Measurements from ENCODE around the gene OCIAD1.
"Not testable (repeated sequence)": the region's sequence is repeated elsewhere in the genome, so short reads cannot be mapped to it uniquely, and the experiment has no call there.

The OCIAD1 gene

DNA sequence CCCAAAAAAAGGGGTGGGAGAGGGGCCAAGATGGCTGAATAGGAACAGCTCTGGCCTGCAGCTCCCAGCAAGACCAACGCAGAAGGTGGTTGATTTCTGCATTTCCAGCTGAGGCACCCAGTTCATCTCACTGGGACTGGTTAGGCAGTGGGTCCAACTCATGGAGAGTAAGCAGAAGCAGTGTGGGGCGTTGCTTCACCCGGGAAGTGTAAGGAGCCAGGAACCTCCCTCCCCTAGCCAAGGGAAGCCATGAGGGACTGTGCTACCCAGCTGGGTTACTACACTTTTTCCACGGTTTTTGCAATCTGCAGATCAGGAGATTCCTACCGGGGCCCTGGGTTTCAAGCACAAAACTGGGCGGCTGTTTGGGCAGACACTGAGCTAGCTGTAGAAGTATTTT lies 13.9 kb upstream of the OCIAD1 start:
- DNase-seq (ENCODE audit: low read depth): no peak

GRCh38 chr4:48821431-48821830 lies 9.5 kb upstream of the OCIAD1 start:
- not testable (repeated sequence) for DNase-seq (ENCODE audit: low read depth)

DNA sequence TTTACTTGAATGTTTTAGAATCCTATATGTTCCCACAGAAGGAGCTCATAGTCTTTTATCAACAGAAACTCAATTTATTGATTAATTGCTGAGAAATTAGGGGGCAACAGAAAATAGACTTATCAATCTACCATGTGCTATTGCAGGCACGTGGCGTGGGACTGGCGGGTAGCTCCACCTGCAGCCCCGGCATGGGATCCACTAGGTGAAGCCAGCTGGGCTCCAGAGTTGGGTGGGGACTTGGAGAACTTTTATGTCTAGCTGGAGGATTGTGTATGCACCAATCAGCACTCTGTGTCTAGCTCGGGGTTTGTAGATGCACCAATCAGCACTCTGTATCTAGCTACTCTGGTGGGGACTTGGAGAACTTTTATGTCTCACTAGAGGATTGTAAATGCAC lies 3.3 kb upstream of the OCIAD1 start:
- no peak for DNase-seq (ENCODE audit: low read depth)

DNA sequence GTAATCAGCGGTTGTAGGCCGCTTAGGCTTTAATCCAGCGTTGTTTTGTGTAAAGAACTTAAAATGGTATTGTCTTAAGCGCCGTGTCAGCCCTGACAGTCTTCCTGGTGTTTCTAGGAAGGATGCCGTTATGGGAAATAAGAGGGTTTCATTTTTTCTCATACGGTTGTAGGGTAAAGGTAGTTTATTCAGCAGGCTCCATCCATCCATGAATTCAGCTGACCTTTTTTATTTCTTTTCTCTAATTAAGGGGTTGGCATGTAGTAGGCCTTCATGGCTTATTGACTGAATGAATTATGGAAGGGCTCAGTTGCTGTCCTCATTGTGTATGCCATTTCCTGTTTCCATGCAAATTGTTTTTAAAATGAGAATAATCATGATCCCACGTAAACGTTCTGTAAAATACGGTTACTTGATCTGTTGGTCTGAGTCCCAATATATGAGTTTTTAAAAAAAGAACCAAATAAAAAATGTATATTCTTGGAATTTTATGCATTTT lies 693 bp downstream of the OCIAD1 start:
- peak; percentile 6 for DNase-seq (ENCODE audit: low read depth)

GRCh38 chr4:48832571-48832970 lies 1.7 kb downstream of the OCIAD1 start:
- DNase-seq (ENCODE audit: low read depth): no peak

GRCh38 chr4:48836658-48837057 lies 5.8 kb downstream of the OCIAD1 start:
- DNase-seq (ENCODE audit: low read depth): no peak

GRCh38 chr4:48841045-48841827 lies 10.3 kb downstream of the OCIAD1 start:
- no peak for DNase-seq (ENCODE audit: low read depth)

- no peak for DNase-seq (ENCODE audit: low read depth)
Measured at GRCh38 chr4:48844843-48845242, 14.0 kb downstream of the OCIAD1 start.

DNA sequence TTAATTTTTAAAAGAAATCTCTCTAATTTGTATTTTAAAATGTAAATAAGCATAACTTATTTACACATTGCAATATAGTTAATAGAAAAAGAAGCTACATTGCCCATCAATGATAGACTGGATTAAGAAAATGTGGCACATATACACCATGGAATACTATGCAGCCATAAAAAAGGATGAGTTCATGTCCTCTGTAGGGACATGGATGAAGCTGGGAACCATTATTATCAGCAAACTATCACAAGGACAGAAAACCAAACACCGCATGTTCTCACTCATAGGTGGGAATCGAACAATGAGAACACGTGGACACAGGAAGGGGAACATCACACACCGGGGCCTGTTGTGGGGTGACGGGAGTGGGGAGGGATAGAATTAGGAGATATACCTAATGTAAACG lies 17.9 kb downstream of the OCIAD1 start:
- not testable (repeated sequence) for DNase-seq (ENCODE audit: low read depth)

DNA sequence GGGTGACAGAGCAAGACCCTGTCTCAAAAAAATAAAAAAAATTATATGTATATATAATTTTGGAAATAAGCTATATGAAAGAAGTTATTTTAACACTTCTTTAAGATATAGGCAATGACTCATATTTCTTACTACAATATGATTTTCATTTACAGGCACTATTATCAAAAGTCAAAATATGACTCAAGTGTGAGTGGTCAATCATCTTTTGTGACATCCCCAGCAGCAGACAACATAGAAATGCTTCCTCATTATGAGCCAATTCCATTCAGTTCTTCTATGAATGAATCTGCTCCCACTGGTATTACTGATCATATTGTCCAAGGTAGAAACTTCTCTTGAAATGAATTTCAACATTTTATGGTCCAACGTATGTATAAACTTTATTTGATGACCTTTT lies 20.8 kb downstream of the OCIAD1 start:
- DNase-seq (ENCODE audit: low read depth): no peak

GRCh38 chr4:48853604-48854394 lies 22.9 kb downstream of the OCIAD1 start:
- DNase-seq (ENCODE audit: low read depth): no peak

- no peak for DNase-seq (ENCODE audit: low read depth)
Measured at GRCh38 chr4:48854395-48854683, 23.5 kb downstream of the OCIAD1 start.

GRCh38 chr4:48854982-48855381 lies 24.1 kb downstream of the OCIAD1 start:
- DNase-seq (ENCODE audit: low read depth): no peak

GRCh38 chr4:48858130-48858529 lies 27.2 kb downstream of the OCIAD1 start:
- DNase-seq (ENCODE audit: low read depth): peak; percentile 20

DNA sequence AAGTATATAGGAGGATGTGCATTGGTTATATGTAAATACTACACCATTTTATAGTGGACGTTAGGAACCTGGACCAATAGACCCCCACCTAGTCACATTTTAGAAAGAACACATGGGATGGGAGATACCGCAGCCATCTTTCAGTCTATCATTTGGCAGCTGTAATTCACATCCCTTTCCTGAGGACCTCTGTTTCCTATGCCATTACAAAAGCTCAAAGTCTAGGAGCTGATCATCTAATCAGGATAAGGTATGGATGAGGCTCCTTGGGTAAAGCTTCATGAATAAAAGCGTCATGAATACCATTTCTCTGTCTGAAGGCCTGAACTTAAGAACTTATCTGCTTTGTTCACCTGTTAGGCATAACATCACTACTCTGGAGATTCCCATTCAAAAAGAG lies 31.1 kb downstream of the OCIAD1 start:
- DNase-seq (ENCODE audit: low read depth): no peak

GRCh38 chr4:48862661-48863060 lies 31.8 kb downstream of the OCIAD1 start:
- no peak for DNase-seq (ENCODE audit: low read depth)

DNA sequence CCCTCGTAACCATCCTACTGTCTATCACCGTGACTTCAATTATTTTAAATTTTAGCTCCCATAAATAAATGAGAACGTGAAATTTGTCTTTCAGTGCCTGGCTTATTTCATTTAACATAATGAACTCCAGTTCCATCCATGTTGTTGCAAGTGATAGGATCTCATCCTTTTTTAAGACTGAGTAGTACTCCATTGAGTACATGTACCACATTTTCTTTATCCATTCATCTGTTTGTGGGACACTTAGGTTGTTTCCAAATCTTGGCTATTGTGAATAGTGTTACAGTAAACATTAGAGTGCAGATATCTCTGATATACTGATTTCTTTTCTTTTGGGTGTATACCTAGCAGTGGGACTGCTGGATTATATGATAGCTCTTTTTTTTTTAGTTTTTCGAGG lies 32.8 kb downstream of the OCIAD1 start:
- DNase-seq (ENCODE audit: low read depth): no peak

DNA sequence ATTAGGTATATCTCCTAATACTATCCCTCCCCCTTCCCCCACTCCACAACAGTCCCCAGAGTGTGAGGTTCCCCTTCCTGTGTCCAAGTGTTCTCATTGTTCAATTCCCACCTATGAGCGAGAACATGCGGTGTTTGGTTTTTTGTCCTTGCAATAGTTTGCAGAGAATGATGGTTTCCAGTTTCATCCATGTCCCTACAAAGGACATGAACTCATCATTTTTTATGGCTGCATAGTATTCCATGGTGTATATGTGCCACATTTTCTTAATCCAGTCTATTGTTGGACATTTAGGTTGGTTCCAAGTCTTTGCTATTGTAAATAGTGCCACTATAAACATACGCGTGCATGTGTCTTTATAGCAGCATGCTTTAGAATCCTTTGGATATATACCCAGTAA lies 33.8 kb downstream of the OCIAD1 start:
- DNase-seq (ENCODE audit: low read depth): not testable (repeated sequence)

DNA sequence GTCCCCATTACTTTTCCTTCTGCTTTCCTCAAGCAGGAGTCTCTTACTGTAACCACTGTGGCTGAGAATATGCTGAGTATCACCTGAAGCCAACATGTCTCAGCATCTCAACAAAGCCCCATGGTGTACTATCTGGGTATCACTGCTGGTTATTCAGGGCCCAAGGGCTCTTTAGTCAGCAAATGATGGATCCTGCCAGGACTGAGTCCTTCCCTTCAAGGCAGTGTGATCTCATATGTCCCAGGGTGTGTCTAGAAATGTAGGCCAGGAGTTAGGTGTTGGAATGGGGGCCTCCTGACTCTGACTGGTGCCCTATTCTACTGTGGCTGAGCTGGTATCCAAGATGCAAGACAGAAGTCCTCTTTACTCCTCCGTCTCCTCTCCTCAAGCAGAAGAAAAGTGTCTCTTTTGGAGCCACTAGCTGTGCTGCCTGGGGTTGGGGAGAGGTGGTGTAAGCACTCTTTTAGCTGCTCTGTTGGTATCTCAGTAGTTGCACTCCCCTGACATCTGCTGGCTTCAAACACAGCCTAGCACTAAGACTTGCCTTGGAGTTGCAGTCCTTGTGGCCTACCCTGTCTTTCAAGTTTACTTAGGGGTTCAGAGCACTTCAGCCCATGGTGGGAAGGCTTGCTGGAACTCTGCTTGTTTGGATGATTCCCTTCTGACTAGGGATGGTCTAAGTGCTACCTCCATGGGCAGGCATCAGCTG lies 47.1 kb downstream of the OCIAD1 start:
- no peak for DNase-seq (ENCODE audit: low read depth)

GRCh38 chr4:48879561-48880442 lies 48.9 kb downstream of the OCIAD1 start:
- DNase-seq (ENCODE audit: low read depth): no peak

- not testable (repeated sequence) for DNase-seq (ENCODE audit: low read depth)
Measured at GRCh38 chr4:48881646-48882045, 50.8 kb downstream of the OCIAD1 start.

- DNase-seq (ENCODE audit: low read depth): not testable (repeated sequence)
Measured at GRCh38 chr4:48889750-48890149, 58.9 kb downstream of the OCIAD1 start.

All from stromal cell of bone marrow (primary cell).